Activated T-helper 2 cell treated with anti-CD3 and anti-CD28 coated beads, Interferon-gamma antibody, Interleukin-2, Interleukin-4, amounts not matched to agents 10 μg/mL and 5 μg/mL and 100 μg/mL, durations not matched to agents 14 hours and 24 hours and 36 hours (primary cell): ENCODE measurements around the gene OTOP3. TPM values are rescaled to one million over a fixed set of nuclear protein-coding genes. Genes with fewer than 3 reads are reported as not detected.

Experiments used
- DNase-seq: peaks from one replicate; pipeline ENCODE4 v3.0.0; 2021; ENCODE audit warnings: low spot score
- H3K27ac Mint-ChIP-seq: one replicate; pipeline ENCODE4 v1.8.0; 2021; ENCODE audit warnings: mixed read lengths
- H3K27me3 Mint-ChIP-seq: one replicate; pipeline ENCODE4 v1.8.0; 2021; ENCODE audit warnings: low read depth, mixed read lengths
- H3K36me3 Mint-ChIP-seq: one replicate; pipeline ENCODE4 v1.8.0; 2021; ENCODE audit warnings: low read depth, mixed read lengths
- H3K4me1 Mint-ChIP-seq: one replicate; pipeline ENCODE4 v1.8.0; 2021; ENCODE audit warnings: low read depth, mixed read lengths
- H3K4me3 Mint-ChIP-seq: one replicate; pipeline ENCODE4 v1.8.0; 2021; ENCODE audit warnings: low read depth, mild to moderate bottlenecking, moderate library complexity, mixed read lengths
- H3K9me3 Mint-ChIP-seq: one replicate; pipeline ENCODE4 v1.8.0; 2021; ENCODE audit warnings: mixed read lengths
- intact Hi-C: fragments of 100-400 bp; cut with micrococcal nuclease; formaldehyde crosslinking; loops from one replicate; pipeline ENCODE4 v1.15.1; 2023
- total RNA-seq: library from RNA; stranded (reverse); gene quantifications from 2 replicates; pipeline ENCODE4 v1.2.3, GENCODE V29; 2022

OTOP3 gene
- total RNA-seq, 1 donor from 2014 or later = not detected

DNA sequence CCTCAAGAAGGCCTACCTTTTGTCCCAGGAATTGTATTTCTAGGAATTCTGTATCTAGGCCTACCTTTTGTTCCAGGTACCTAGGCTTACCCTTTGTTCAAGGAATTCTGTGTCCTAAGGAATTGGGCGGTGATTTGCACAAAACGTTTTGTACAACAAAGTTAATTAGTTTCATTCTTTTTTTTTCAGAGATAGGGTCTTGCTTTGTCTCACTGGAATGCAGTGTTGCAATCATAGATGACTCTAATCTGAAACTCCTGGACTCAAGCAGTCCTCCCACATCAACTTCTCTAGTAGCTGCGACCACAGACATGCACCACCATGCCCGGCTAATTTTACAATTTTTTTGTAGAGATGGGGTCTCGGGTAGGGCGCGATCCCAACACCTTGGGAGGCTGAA lies 58.7 kb downstream of the OTOP3 start:
- intact Hi-C loops = no loop called here
- H3K9me3 Mint-ChIP-seq = no peaks in the 10 kb centered on the region
- H3K36me3 Mint-ChIP-seq = no peaks in the 10 kb centered on the region
- peaks cover 6% of the 10 kb centered on the region for H3K4me1 Mint-ChIP-seq
- H3K4me3 Mint-ChIP-seq = no peak overlapping the region
- H3K27me3 Mint-ChIP-seq = peaks cover 12% of the 10 kb centered on the region
- no peak overlapping the region for H3K27ac Mint-ChIP-seq
- DNase-seq = no peak

DNA sequence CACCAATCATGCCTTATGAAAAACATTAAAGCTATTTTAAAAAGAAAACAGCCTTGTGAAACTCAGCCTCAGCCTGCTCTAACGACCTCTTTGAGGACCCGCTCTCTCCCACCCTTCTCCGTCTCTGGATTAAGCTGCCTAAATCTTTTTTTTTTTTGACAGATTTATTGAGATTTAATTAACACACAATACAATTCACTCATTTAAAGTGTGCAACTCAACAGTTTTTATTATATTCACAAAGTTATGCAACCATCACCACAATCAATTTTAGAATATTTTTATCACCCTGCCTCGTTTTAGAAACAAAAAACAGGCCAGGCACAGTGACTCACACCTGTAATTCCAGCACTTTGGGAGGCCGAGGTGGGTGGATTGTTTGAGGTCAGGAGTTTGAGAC lies 60.1 kb downstream of the OTOP3 start:
- peaks cover 6% of the 10 kb centered on the region for H3K4me1 Mint-ChIP-seq
- no peaks in the 10 kb centered on the region for H3K36me3 Mint-ChIP-seq
- no peaks in the 10 kb centered on the region for H3K9me3 Mint-ChIP-seq
- intact Hi-C loops = no loop called here
- no peak overlapping the region for H3K27ac Mint-ChIP-seq
- H3K27me3 Mint-ChIP-seq = peaks cover 12% of the 10 kb centered on the region
- H3K4me3 Mint-ChIP-seq = no peak overlapping the region
- DNase-seq = no peak

GRCh38 chr17:74998783-74999182 lies 63.1 kb downstream of the OTOP3 start:
- Mint-ChIP-seq H3K4me3 (no peak overlapping the region), H3K4me1 (peaks cover 9% of the 10 kb centered on the region), H3K27ac (no peak overlapping the region), H3K36me3 (no peaks in the 10 kb centered on the region), H3K9me3 (no peaks in the 10 kb centered on the region), H3K27me3 (peaks cover 4% of the 10 kb centered on the region)
- intact Hi-C loops = no loop called here
- no peak for DNase-seq

GRCh38 chr17:74999523-74999922 lies 63.8 kb downstream of the OTOP3 start:
- no peak overlapping the region for H3K4me3 Mint-ChIP-seq
- H3K36me3 Mint-ChIP-seq = no peaks in the 10 kb centered on the region
- no peak for DNase-seq
- H3K4me1 Mint-ChIP-seq = peaks cover 9% of the 10 kb centered on the region
- intact Hi-C loops = no loop called here
- no peaks in the 10 kb centered on the region for H3K9me3 Mint-ChIP-seq
- H3K27me3 Mint-ChIP-seq = peaks cover 4% of the 10 kb centered on the region
- H3K27ac Mint-ChIP-seq = no peak overlapping the region

Other genes starting within 250 kb of the OTOP3 start
- not detected in 2 replicates for gene CD300LF, start 223.0 kb upstream of the OTOP3 start, total RNA-seq
- 9.7 and 12.1 TPM in 2 replicates for gene RAB37, start 198.6 kb upstream of the OTOP3 start, total RNA-seq
- gene NHERF1, start 187.3 kb upstream of the OTOP3 start, total RNA-seq = 129 and 133 TPM in 2 replicates
- gene NAT9, start 159.6 kb upstream of the OTOP3 start, total RNA-seq = 55.3 TPM in 2 replicates
- gene GRIN2C, start 76.0 kb upstream of the OTOP3 start, total RNA-seq = 0.14 and 0.16 TPM in 2 replicates
- gene FDXR, start 62.9 kb upstream of the OTOP3 start, total RNA-seq = 17.8 and 19.7 TPM in 2 replicates
- not detected in 2 replicates for gene FADS6, start 42.3 kb upstream of the OTOP3 start, total RNA-seq
- gene USH1G, start 12.6 kb upstream of the OTOP3 start, total RNA-seq = not detected in 2 replicates
- gene OTOP2, start 11.6 kb upstream of the OTOP3 start, total RNA-seq = not detected in 2 replicates
- gene HID1, start 36.9 kb downstream of the OTOP3 start, total RNA-seq = 0.07 and 0.37 TPM in 2 replicates
- gene CDR2L, start 51.7 kb downstream of the OTOP3 start, total RNA-seq = 2.3 and 2.4 TPM in 2 replicates
- gene MRPL58, start 76.8 kb downstream of the OTOP3 start, total RNA-seq = 65.4 and 68.1 TPM in 2 replicates
- 166 and 170 TPM in 2 replicates for gene ATP5PD, start 111.1 kb downstream of the OTOP3 start, total RNA-seq
- gene KCTD2, start 111.3 kb downstream of the OTOP3 start, total RNA-seq = 18.0 and 20.7 TPM in 2 replicates
- gene SLC16A5, start 152.1 kb downstream of the OTOP3 start, total RNA-seq = 11.6 and 11.8 TPM in 2 replicates
- 9.9 and 10.1 TPM in 2 replicates for gene ARMC7, start 174.1 kb downstream of the OTOP3 start, total RNA-seq
- 72.7 and 86.6 TPM in 2 replicates for gene NT5C, start 195.8 kb downstream of the OTOP3 start, total RNA-seq
- gene JPT1, start 218.6 kb downstream of the OTOP3 start, total RNA-seq = 282 and 290 TPM in 2 replicates
- 653 and 679 TPM in 2 replicates for gene SUMO2, start 247.1 kb downstream of the OTOP3 start, total RNA-seq